ENCODE results near the gene JPH3.

DNA sequence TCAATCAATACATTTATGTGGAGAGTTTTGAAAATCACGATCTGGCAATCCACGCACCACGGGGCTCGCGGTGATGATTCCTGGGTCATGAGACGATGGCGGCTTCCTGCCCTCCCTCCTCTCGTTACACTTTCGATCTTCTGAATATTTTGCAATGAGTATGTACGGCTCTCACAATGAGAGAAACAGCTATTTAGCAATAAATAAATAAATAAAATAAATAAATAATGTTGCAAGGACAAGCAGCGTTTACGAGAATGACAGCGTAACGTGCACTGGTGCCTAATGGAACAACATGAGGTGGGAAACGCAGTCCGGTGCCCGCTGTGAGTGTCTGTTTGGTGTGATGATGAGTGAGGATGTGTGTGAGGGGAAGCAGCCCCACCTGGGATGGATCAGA, 46.7 kb upstream of the JPH3 start:
- TF ChIP-seq, protein P1, sequence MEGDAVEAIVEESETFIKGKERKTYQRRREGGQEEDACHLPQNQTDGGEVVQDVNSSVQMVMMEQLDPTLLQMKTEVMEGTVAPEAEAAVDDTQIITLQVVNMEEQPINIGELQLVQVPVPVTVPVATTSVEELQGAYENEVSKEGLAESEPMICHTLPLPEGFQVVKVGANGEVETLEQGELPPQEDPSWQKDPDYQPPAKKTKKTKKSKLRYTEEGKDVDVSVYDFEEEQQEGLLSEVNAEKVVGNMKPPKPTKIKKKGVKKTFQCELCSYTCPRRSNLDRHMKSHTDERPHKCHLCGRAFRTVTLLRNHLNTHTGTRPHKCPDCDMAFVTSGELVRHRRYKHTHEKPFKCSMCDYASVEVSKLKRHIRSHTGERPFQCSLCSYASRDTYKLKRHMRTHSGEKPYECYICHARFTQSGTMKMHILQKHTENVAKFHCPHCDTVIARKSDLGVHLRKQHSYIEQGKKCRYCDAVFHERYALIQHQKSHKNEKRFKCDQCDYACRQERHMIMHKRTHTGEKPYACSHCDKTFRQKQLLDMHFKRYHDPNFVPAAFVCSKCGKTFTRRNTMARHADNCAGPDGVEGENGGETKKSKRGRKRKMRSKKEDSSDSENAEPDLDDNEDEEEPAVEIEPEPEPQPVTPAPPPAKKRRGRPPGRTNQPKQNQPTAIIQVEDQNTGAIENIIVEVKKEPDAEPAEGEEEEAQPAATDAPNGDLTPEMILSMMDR (IDR thresholded peaks at IDR 0.05 in 4 of 5, conservative IDR thresholded peaks at IDR 0.05 in 1 of 5), result no peak
- no peak for TF ChIP-seq POLR2A (IDR thresholded peaks at IDR 0.05)
